Measurements from ENCODE around the gene VKORC1.

GRCh38 chr16:31090540-31090939 is 4.1 kb downstream of the VKORC1 start:
- TF ChIP-seq FOSL1 (IDR thresholded peaks at IDR 0.05; ENCODE audit: insufficient read depth, low read depth, low read length) (no peak), CTCF (IDR thresholded peaks at IDR 0.05; ENCODE audit: control extremely low read depth in 1 of 3, insufficient read depth in 1 of 3, low read depth in 1 of 3, low read length in 3 of 3) (no peak), EZH2 (IDR thresholded peaks at IDR 0.05; ENCODE audit: low read depth, low read length, severe bottlenecking) (no peak), ZNF274 (IDR thresholded peaks at IDR 0.05; ENCODE audit: borderline replicate concordance, extremely low read depth, low read length) (no peak), CREB1 (IDR thresholded peaks at IDR 0.05) (no peak), POLR2A (IDR thresholded peaks at IDR 0.05; ENCODE audit: control extremely low read depth in 1 of 2, low read depth in 2 of 2, low read length in 2 of 2) (no peak), JUND (IDR thresholded peaks at IDR 0.05; ENCODE audit: low read length) (no peak), EP300 (IDR thresholded peaks at IDR 0.05; ENCODE audit: borderline replicate concordance in 1 of 2, low read depth in 2 of 2, low read length in 2 of 2) (no peak), E2F6 (IDR thresholded peaks at IDR 0.05) (no peak), RNF2 (IDR thresholded peaks at IDR 0.05; ENCODE audit: borderline replicate concordance, low read depth, low read length, missing control alignments, poor library complexity, severe bottlenecking) (no peak), EGR1 (IDR thresholded peaks at IDR 0.05; ENCODE audit: borderline replicate concordance, low read depth, low read length) (no peak), POLR2AphosphoS5 (IDR thresholded peaks at IDR 0.05; ENCODE audit: low read depth, low read length) (no peak), CBX5 (IDR thresholded peaks at IDR 0.05; ENCODE audit: low read depth, low read length) (no peak), SIN3A (conservative IDR thresholded peaks at IDR 0.05 in 1 of 2, IDR thresholded peaks at IDR 0.05 in 1 of 2; ENCODE audit: low read depth in 1 of 2, low read length in 2 of 2) (no peak)
